GM19468 (cell line): ENCODE data around the gene BCLAF3.

Experiments
- ATAC-seq: cut with Tn5 transposase; IDR thresholded peaks from one replicate; pipeline ENCODE4 v1.9.1; 2021; ENCODE audit warnings: mild to moderate bottlenecking, moderate library complexity, moderate number of reproducible peaks; ENCODE audit not compliant: unreplicated experiment; ENCODE audit errors: extremely low read depth

BCLAF3 gene

GRCh38 chrX:19990556-19991349 lies at the start of gene BCLAF3:
BCLAF3 (minus strand) TSS chrX:19991061; CDS start chrX:19970264, 20,797 bp downstream.
- peak; percentile 97 for ATAC-seq

GRCh38 chrX:20038966-20039365 lies 48.1 kb upstream of the BCLAF3 start:
- no peak for ATAC-seq

GRCh38 chrX:20037186-20037585 lies 46.3 kb upstream of the BCLAF3 start:
- no peak for ATAC-seq

GRCh38 chrX:20032201-20032600 lies 41.3 kb upstream of the BCLAF3 start:
- no peak for ATAC-seq

- no peak for ATAC-seq
These were observed 38.9 kb upstream of the BCLAF3 start for GRCh38 chrX:20029728-20030127.

- no peak for ATAC-seq
These were observed 37.7 kb upstream of the BCLAF3 start for GRCh38 chrX:20028588-20028987.

- ATAC-seq, result no peak
These were observed 35.4 kb upstream of the BCLAF3 start for GRCh38 chrX:20026278-20026677.

- ATAC-seq, result no peak
These were observed 29.0 kb upstream of the BCLAF3 start for GRCh38 chrX:20019672-20020365.

- ATAC-seq, result no peak
These were observed 25.7 kb upstream of the BCLAF3 start for GRCh38 chrX:20016616-20016945.

GRCh38 chrX:20015945-20016615 lies 25.2 kb upstream of the BCLAF3 start:
- no peak for ATAC-seq

GRCh38 chrX:20015422-20015821 lies 24.6 kb upstream of the BCLAF3 start:
- ATAC-seq, result no peak

- no peak for ATAC-seq
These were observed 20.7 kb upstream of the BCLAF3 start for GRCh38 chrX:20011608-20012007.

- ATAC-seq, result no peak
These were observed 17.2 kb upstream of the BCLAF3 start for GRCh38 chrX:20007962-20008622.

GRCh38 chrX:20005883-20006282 lies 15.0 kb upstream of the BCLAF3 start:
- ATAC-seq, result no peak

GRCh38 chrX:20001588-20001987 lies 10.7 kb upstream of the BCLAF3 start:
- ATAC-seq, result no peak

GRCh38 chrX:19991350-19991718 lies 473 bp upstream of the BCLAF3 start:
- ATAC-seq, result no peak

- ATAC-seq, result no peak
These were observed 708 bp downstream of the BCLAF3 start for GRCh38 chrX:19990151-19990555.

- no peak for ATAC-seq
These were observed 3.0 kb downstream of the BCLAF3 start for GRCh38 chrX:19987856-19988255.

GRCh38 chrX:19986531-19986930 lies 4.3 kb downstream of the BCLAF3 start:
- ATAC-seq, result no peak

- ATAC-seq, result no peak
These were observed 8.9 kb downstream of the BCLAF3 start for GRCh38 chrX:19981947-19982346.

GRCh38 chrX:19975845-19976244 lies 15.0 kb downstream of the BCLAF3 start:
- no peak for ATAC-seq
